OCI-LY1 (cell line): ENCODE data around the gene OSBPL6.

Source experiments
- H2AFZ ChIP-seq: fragments of 200-600 bp; sonication (generic), shearing (Covaris generic); 2 replicates; pipeline ENCODE4 v1.6.0; 2014; ENCODE audit warnings: antibody characterized with exemption, mild to moderate bottlenecking, low read length
- H3F3A ChIP-seq: fragments of 200-600 bp; sonication (generic), shearing (Covaris generic); 2 replicates; pipeline ENCODE4 v1.6.0; 2014; ENCODE audit warnings: mild to moderate bottlenecking, antibody characterized with exemption, low read length, moderate library complexity; ENCODE audit not compliant: insufficient read depth
- H3K27ac ChIP-seq: fragments of 200-600 bp; sonication (generic); 2 replicates; pipeline ENCODE4 v1.5.1; 2014; ENCODE audit warnings: low read length, mixed run types, mild to moderate bottlenecking, low read depth; ENCODE audit not compliant: poor library complexity, severe bottlenecking
- H3K27me3 ChIP-seq: fragments of 200-600 bp; sonication (generic); 2 replicates; pipeline ENCODE4 v1.6.0; 2014; ENCODE audit warnings: antibody characterized with exemption, mild to moderate bottlenecking, low read length, moderate library complexity; ENCODE audit not compliant: insufficient read depth
- H3K36me3 ChIP-seq: fragments of 200-600 bp; sonication (generic); 2 replicates; pipeline ENCODE4 v1.6.1; 2014; ENCODE audit warnings: mild to moderate bottlenecking, antibody characterized with exemption, low read length, moderate library complexity, mixed read lengths; ENCODE audit not compliant: insufficient read depth
- H3K4me1 ChIP-seq: fragments of 200-600 bp; sonication (generic); 2 replicates; pipeline ENCODE4 v1.5.1; 2014; ENCODE audit warnings: mild to moderate bottlenecking, low read length, moderate library complexity; ENCODE audit not compliant: insufficient read depth, severe bottlenecking
- H3K4me2 ChIP-seq: fragments of 200-600 bp; sonication (generic), shearing (Covaris generic); 2 replicates; pipeline ENCODE4 v1.6.1; 2014; ENCODE audit warnings: low read length
- H3K4me3 ChIP-seq: fragments of 200-600 bp; sonication (generic); 2 replicates; pipeline ENCODE4 v1.5.1; 2014; ENCODE audit warnings: low read length, low read depth, mild to moderate bottlenecking, mixed read lengths; ENCODE audit not compliant: poor library complexity, severe bottlenecking
- H3K79me2 ChIP-seq: fragments of 200-600 bp; shearing (Covaris generic); 2 replicates; pipeline ENCODE4 v1.6.1; 2016; ENCODE audit warnings: mixed run types, low read length, mixed read lengths; ENCODE audit not compliant: insufficient read depth
- H3K9ac ChIP-seq: fragments of 200-600 bp; sonication (generic), shearing (Covaris generic); 2 replicates; pipeline ENCODE4 v1.6.1; 2014; ENCODE audit warnings: mild to moderate bottlenecking, low read length, mixed read lengths
- H3K9me2 ChIP-seq: fragments of 200-600 bp; sonication (generic), shearing (Covaris generic); 2 replicates; pipeline ENCODE4 v1.6.1; 2014; ENCODE audit warnings: low read depth, mild to moderate bottlenecking, low read length, mixed read lengths
- H3K9me3 ChIP-seq: fragments of 200-600 bp; shearing (Covaris generic); 2 replicates; pipeline ENCODE4 v1.6.1; 2014; ENCODE audit warnings: low read length, mixed read lengths
- H4K20me1 ChIP-seq: fragments of 200-600 bp; sonication (generic), shearing (Covaris generic); 2 replicates; pipeline ENCODE4 v1.6.0; 2016; ENCODE audit warnings: mild to moderate bottlenecking, low read length; ENCODE audit not compliant: insufficient read depth
- EZH2 ChIP-seq: fragments of 200-600 bp; sonication (generic), shearing (Covaris generic); IDR thresholded peaks from 2 replicates; pipeline ENCODE4 v1.8.0; 2017; ENCODE audit warnings: borderline replicate concordance, mixed run types, mild to moderate bottlenecking, antibody characterized with exemption, low read length, moderate library complexity, mixed read lengths
- TF ChIP-seq, protein P1 (sequence below): fragments of 200-600 bp; sonication (generic), shearing (Covaris generic); IDR thresholded peaks from 2 replicates; pipeline ENCODE4 v1.5.1; 2017; ENCODE audit warnings: mild to moderate bottlenecking, antibody characterized with exemption, low read length, moderate library complexity, mixed read lengths

Gene OSBPL6

DNA sequence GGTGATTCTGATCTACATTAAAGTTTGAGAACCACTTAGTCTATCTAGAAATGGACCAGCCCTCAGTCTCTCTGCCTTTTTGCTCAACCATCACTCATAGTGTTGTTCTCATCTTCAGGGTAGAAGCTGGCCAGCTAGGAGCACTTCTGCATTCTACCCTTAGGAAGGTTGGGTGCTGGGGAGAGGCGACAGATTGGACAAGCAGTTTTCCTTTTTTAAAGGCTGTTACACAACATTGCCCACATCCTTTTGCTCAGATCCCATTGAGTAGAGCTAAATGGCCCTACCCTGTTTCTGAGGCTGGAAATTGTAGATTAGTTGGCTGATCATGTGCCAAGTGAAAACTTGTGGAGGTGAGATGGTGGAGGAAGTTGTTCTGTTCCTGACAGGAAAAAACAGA, 35.6 kb downstream of the OSBPL6 start:
- TF ChIP-seq EZH2, result no peak
- TF ChIP-seq, protein P1, sequence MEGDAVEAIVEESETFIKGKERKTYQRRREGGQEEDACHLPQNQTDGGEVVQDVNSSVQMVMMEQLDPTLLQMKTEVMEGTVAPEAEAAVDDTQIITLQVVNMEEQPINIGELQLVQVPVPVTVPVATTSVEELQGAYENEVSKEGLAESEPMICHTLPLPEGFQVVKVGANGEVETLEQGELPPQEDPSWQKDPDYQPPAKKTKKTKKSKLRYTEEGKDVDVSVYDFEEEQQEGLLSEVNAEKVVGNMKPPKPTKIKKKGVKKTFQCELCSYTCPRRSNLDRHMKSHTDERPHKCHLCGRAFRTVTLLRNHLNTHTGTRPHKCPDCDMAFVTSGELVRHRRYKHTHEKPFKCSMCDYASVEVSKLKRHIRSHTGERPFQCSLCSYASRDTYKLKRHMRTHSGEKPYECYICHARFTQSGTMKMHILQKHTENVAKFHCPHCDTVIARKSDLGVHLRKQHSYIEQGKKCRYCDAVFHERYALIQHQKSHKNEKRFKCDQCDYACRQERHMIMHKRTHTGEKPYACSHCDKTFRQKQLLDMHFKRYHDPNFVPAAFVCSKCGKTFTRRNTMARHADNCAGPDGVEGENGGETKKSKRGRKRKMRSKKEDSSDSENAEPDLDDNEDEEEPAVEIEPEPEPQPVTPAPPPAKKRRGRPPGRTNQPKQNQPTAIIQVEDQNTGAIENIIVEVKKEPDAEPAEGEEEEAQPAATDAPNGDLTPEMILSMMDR, result no peak
- no peaks in the 10 kb centered on the region for H3K27me3 ChIP-seq
- H3K9me3 ChIP-seq, result no peaks in the 10 kb centered on the region

DNA sequence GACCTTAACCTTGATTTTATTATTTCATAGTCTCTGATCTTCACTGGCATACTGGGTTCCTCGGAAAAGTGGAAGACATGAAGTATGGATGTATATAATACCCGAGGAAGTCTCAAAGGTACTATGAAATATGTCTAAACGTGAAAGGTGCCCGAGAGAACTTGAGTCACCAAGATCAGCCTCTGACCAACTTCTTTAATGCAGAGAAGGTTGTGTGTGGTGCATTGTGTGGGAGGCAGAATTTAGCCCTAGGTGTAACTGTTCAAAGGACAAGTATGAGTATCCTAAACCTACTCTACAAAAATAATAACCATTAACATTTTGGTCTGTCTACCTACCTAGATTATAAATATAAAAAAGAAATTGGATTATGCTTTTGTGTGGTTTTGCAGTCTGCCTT, 36.1 kb downstream of the OSBPL6 start:
- H3K4me1 ChIP-seq, result no peaks in the 10 kb centered on the region
- H2AFZ ChIP-seq, result no peak overlapping the region
- no peak overlapping the region for H3K4me3 ChIP-seq
- no peak overlapping the region for H3K4me2 ChIP-seq
- H3K27me3 ChIP-seq, result no peaks in the 10 kb centered on the region
- H3K79me2 ChIP-seq, result no peaks in the 10 kb centered on the region
- no peaks in the 10 kb centered on the region for H4K20me1 ChIP-seq
- no peaks in the 10 kb centered on the region for H3K36me3 ChIP-seq
- H3K9me3 ChIP-seq, result no peaks in the 10 kb centered on the region
- H3K27ac ChIP-seq, result no peak overlapping the region
- no peak overlapping the region for H3K9ac ChIP-seq
- no peaks in the 10 kb centered on the region for H3K9me2 ChIP-seq
- no peak for TF ChIP-seq EZH2
- TF ChIP-seq, protein P1, result no peak
- H3F3A ChIP-seq, result no peaks in the 10 kb centered on the region

More for the DNA sequence above, 35.6 kb downstream of the OSBPL6 start:
- H2AFZ ChIP-seq, result no peak overlapping the region
- no peak overlapping the region for H3K4me2 ChIP-seq
- H3K9me2 ChIP-seq, result no peaks in the 10 kb centered on the region
- H3K4me1 ChIP-seq, result no peaks in the 10 kb centered on the region
- H3K27ac ChIP-seq, result no peak overlapping the region
- no peaks in the 10 kb centered on the region for H4K20me1 ChIP-seq
- no peaks in the 10 kb centered on the region for H3K36me3 ChIP-seq
- no peaks in the 10 kb centered on the region for H3F3A ChIP-seq
- no peak overlapping the region for H3K9ac ChIP-seq
- H3K4me3 ChIP-seq, result no peak overlapping the region
- no peaks in the 10 kb centered on the region for H3K79me2 ChIP-seq

DNA sequence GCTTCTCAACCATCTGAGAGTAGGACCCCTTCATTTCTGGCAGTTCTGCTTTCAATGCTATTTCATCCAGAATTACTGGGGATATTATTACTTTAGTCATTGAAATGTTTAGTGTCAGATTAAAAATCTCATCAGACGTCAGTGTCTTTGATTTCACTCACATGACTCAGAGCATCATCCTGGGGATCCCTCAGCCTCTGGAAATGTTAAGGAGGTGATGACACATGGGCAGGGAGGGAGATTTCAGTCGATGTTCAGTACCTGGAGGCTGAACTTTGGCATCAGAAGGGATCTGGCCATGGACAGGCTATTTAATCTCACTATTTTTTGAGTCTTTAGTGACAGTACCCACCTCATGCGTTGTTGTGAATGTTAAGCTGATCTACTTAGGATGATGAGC, 39.1 kb downstream of the OSBPL6 start:
- no peaks in the 10 kb centered on the region for H3K9me2 ChIP-seq
- H3K36me3 ChIP-seq, result no peaks in the 10 kb centered on the region
- no peak overlapping the region for H3K4me2 ChIP-seq
- H3K27me3 ChIP-seq, result no peaks in the 10 kb centered on the region
- TF ChIP-seq EZH2, result no peak
- TF ChIP-seq, protein P1, result no peak
- H3K4me3 ChIP-seq, result no peak overlapping the region
- H3F3A ChIP-seq, result no peaks in the 10 kb centered on the region
- H3K4me1 ChIP-seq, result no peaks in the 10 kb centered on the region
- H4K20me1 ChIP-seq, result no peaks in the 10 kb centered on the region
- no peak overlapping the region for H3K27ac ChIP-seq
- no peak overlapping the region for H3K9ac ChIP-seq
- no peak overlapping the region for H2AFZ ChIP-seq
- H3K9me3 ChIP-seq, result no peaks in the 10 kb centered on the region
- H3K79me2 ChIP-seq, result no peaks in the 10 kb centered on the region
